Measurements from ENCODE around the gene THSD4. TPM values are rescaled to one million over a fixed set of nuclear protein-coding genes. Genes with fewer than 3 reads are reported as not detected.

Gene THSD4
- total RNA-seq, 2 experiments from 2014 or later: not detected

DNA sequence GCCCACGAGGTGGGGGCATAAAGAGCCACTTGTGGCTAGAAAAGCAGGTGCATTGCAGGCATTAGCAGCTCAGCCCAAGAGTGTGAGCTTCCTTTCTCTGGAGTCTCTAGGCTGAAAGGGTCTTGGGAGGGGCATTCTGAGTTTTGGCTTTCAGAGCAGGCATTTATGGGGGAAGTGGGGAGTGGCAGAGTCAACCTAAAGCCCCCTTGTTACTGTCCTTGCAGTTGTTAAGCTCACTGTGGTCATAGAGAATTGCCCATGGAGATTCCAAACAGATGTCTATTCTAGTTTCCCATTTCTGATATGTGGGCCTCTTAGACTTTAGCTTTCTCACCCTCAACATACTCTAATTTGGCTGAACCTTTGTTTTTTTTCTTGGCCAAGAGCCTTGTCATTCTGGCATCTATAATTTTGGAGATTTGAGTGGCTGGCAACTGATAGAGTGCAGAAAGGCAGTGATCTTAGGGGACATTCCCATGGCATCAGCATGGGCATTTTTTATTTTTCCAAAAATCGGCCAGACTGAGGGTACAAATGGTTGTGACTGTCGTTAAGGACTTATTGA lies 217.9 kb downstream of the THSD4 start:
- Mint-ChIP-seq H3K9me3 (no peaks in the 10 kb centered on the region), H3K27me3 (no peaks in the 10 kb centered on the region), H3K4me3 (no peak overlapping the region), H3K4me1 (ENCODE audit: low read depth) (no peaks in the 10 kb centered on the region), H3K27ac (no peak overlapping the region), H3K36me3 (ENCODE audit: low read depth) (no peaks in the 10 kb centered on the region)
- Histone ChIP-seq H3K27ac (ENCODE audit: low read depth in 1 of 2, low read length in 2 of 2) (no peak overlapping the region), H3K9me3 (ENCODE audit: control insufficient read depth in 1 of 2, insufficient read depth in 1 of 2, low read length in 2 of 2) (no peaks in the 10 kb centered on the region), H3K4me1 (ENCODE audit: insufficient read depth, low read length) (no peaks in the 10 kb centered on the region), H3K27me3 (ENCODE audit: control insufficient read depth in 1 of 2, insufficient read depth in 2 of 2, low read length in 2 of 2) (no peaks in the 10 kb centered on the region), H3K36me3 (ENCODE audit: insufficient read depth, low read length) (no peaks in the 10 kb centered on the region), H3K4me3 (ENCODE audit: low read length) (no peak overlapping the region)
- intact Hi-C loops (cut with DNase I, micrococcal nuclease): no loop called here
- CTCF ChIA-PET: no interaction called here
- TF ChIP-seq, protein P1, sequence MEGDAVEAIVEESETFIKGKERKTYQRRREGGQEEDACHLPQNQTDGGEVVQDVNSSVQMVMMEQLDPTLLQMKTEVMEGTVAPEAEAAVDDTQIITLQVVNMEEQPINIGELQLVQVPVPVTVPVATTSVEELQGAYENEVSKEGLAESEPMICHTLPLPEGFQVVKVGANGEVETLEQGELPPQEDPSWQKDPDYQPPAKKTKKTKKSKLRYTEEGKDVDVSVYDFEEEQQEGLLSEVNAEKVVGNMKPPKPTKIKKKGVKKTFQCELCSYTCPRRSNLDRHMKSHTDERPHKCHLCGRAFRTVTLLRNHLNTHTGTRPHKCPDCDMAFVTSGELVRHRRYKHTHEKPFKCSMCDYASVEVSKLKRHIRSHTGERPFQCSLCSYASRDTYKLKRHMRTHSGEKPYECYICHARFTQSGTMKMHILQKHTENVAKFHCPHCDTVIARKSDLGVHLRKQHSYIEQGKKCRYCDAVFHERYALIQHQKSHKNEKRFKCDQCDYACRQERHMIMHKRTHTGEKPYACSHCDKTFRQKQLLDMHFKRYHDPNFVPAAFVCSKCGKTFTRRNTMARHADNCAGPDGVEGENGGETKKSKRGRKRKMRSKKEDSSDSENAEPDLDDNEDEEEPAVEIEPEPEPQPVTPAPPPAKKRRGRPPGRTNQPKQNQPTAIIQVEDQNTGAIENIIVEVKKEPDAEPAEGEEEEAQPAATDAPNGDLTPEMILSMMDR (IDR thresholded peaks at IDR 0.05): no peak
- ATAC-seq (ENCODE audit: poor library complexity) (no peak), DNase-seq (no peak)
- POLR2A ChIA-PET: no interaction called here

DNA sequence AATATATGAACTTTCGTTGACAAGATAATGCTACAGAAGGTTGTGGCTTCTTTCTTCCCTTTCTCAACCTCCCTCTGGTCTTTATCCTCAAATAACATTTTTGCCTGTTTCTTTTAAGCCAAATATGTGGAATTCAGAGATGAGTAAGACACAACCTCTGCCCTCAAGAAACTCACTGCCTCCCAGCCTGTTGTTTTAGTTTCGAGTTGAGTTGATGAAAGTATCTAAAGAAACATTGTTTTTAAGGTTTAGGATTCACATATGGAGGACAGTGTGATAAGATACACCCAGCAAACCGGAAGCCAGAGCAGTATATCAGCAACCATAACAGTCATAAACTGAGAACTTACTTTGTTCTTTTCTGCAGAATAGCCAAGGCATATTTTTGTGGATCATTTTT lies 218.6 kb downstream of the THSD4 start:
- no peaks in the 10 kb centered on the region for H3K27me3 ChIP-seq (ENCODE audit: control insufficient read depth in 1 of 2, insufficient read depth in 2 of 2, low read length in 2 of 2)
- DNase-seq: no peak
- intact Hi-C loops (cut with DNase I, micrococcal nuclease): no loop called here
- no peaks in the 10 kb centered on the region for H3K9me3 ChIP-seq (ENCODE audit: control insufficient read depth in 1 of 2, insufficient read depth in 1 of 2, low read length in 2 of 2)
- ChIA-PET CTCF (no interaction called here), POLR2A (no interaction called here)
- no peak overlapping the region for H3K27ac ChIP-seq (ENCODE audit: low read depth in 1 of 2, low read length in 2 of 2)
- Mint-ChIP-seq H3K27ac (no peak overlapping the region), H3K9me3 (no peaks in the 10 kb centered on the region), H3K4me1 (ENCODE audit: low read depth) (no peaks in the 10 kb centered on the region), H3K4me3 (no peak overlapping the region), H3K27me3 (no peaks in the 10 kb centered on the region), H3K36me3 (ENCODE audit: low read depth) (no peaks in the 10 kb centered on the region)
- ATAC-seq (ENCODE audit: poor library complexity): no peak
- no peaks in the 10 kb centered on the region for H3K4me1 ChIP-seq (ENCODE audit: insufficient read depth, low read length)
- no peaks in the 10 kb centered on the region for H3K36me3 ChIP-seq (ENCODE audit: insufficient read depth, low read length)
- TF ChIP-seq, protein P1 (IDR thresholded peaks at IDR 0.05): no peak
- no peak overlapping the region for H3K4me3 ChIP-seq (ENCODE audit: low read length)

DNA sequence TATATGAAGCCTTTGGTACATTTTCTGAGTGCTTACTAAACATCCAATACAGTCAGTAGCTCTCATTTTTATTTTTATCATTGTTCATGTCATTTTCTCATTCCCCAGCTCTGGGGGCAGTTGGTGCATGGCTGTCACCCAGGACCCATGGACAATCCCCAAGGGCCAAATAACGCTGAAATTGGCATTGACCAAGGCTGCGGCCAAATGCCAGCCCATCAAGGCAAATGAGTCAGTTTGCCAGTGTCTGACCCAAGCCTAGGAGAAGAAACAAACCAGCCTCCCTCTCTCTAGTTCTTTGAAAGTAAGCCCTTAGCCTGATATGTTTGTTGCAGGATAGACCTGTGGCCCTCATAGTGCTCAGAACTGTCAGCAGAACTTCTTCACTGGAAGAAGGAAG lies 219.2 kb downstream of the THSD4 start:
- TF ChIP-seq, protein P1 (IDR thresholded peaks at IDR 0.05): no peak
- CTCF ChIA-PET: interaction anchor here (0.6 kb wide), 1 partner anchor 8 kb away, joined by 3 read pairs; no protein-coding TSS in a partner anchor
- H3K27ac Mint-ChIP-seq: no peak overlapping the region
- no peaks in the 10 kb centered on the region for H3K9me3 Mint-ChIP-seq
- no peaks in the 10 kb centered on the region for H3K4me1 Mint-ChIP-seq (ENCODE audit: low read depth)
- intact Hi-C loops (cut with DNase I, micrococcal nuclease): no loop called here
- DNase-seq (no peak), ATAC-seq (ENCODE audit: poor library complexity) (no peak)
- H3K27me3 Mint-ChIP-seq: no peaks in the 10 kb centered on the region
- Histone ChIP-seq H3K9me3 (ENCODE audit: control insufficient read depth in 1 of 2, insufficient read depth in 1 of 2, low read length in 2 of 2) (no peaks in the 10 kb centered on the region), H3K4me3 (ENCODE audit: low read length) (no peak overlapping the region), H3K27ac (ENCODE audit: low read depth in 1 of 2, low read length in 2 of 2) (no peak overlapping the region), H3K27me3 (ENCODE audit: control insufficient read depth in 1 of 2, insufficient read depth in 2 of 2, low read length in 2 of 2) (no peaks in the 10 kb centered on the region), H3K36me3 (ENCODE audit: insufficient read depth, low read length) (no peaks in the 10 kb centered on the region), H3K4me1 (ENCODE audit: insufficient read depth, low read length) (no peaks in the 10 kb centered on the region)
- H3K4me3 Mint-ChIP-seq: no peak overlapping the region
- H3K36me3 Mint-ChIP-seq (ENCODE audit: low read depth): no peaks in the 10 kb centered on the region
- POLR2A ChIA-PET: no interaction called here

Data from CD4-positive, alpha-beta T cell (primary cell).